ENCODE data around the gene SPRED2.

GRCh38 chr2:65267008-65267407, 165.4 kb downstream of the SPRED2 start:
- TF ChIP-seq POLR2A (IDR thresholded peaks at IDR 0.05), result no peak
- TF ChIP-seq POLR2AphosphoS5 (IDR thresholded peaks at IDR 0.05; ENCODE audit: insufficient read depth in 1 of 2, low read depth in 1 of 2), result no peak
- TF ChIP-seq CTCF (IDR thresholded peaks at IDR 0.05), result no peak

Data from vagina (tissue), 2 donors.